SK-N-SH treated with all-trans-retinoic acid at 6 μM for 48 hours (cell line): ENCODE measurements around the gene ABLIM1.

Experiments used
- ATAC-seq: fragments of 200-7000 bp; cut with Tn5 transposase; 3 replicates; pipeline ENCODE4 v1.9.1; 2020; ENCODE audit warnings: mild to moderate bottlenecking, moderate library complexity
- ARNTL ChIP-seq: fragments of 450-650 bp; formaldehyde crosslinking; IDR thresholded peaks from 2 replicates; pipeline ENCODE4 v1.5.0; 2020; ENCODE audit warnings: low read depth, mild to moderate bottlenecking, moderate library complexity, borderline replicate concordance
- BACH2 ChIP-seq: fragments of 250-450 bp; sonication (Bioruptor Pico); IDR thresholded peaks from 2 replicates; pipeline ENCODE4 v1.9.0; 2021; ENCODE audit warnings: mild to moderate bottlenecking, borderline replicate concordance
- CREB5 ChIP-seq: fragments of 250-450 bp; sonication (Bioruptor Pico); IDR thresholded peaks from 2 replicates; pipeline ENCODE4 v1.5.1; 2020; ENCODE audit warnings: low read depth, mild to moderate bottlenecking, moderate library complexity
- CSDC2 ChIP-seq: fragments of 250-450 bp; sonication (Bioruptor Pico); IDR thresholded peaks from 2 replicates; pipeline ENCODE4 v1.5.0; 2020; ENCODE audit warnings: mild to moderate bottlenecking, moderate library complexity
- ESRRG ChIP-seq: fragments of 250-450 bp; sonication (Bioruptor Pico); IDR thresholded peaks from 2 replicates; pipeline ENCODE4 v1.6.1; 2021; ENCODE audit warnings: mild to moderate bottlenecking
- OSR1 ChIP-seq: fragments of 250-450 bp; sonication (Bioruptor Pico); IDR thresholded peaks from 2 replicates; pipeline ENCODE4 v1.8.0; 2022; ENCODE audit warnings: moderate library complexity, mild to moderate bottlenecking, inconsistent platforms
- PATZ1 ChIP-seq: fragments of 250-450 bp; sonication (Bioruptor Pico); IDR thresholded peaks from 2 replicates; pipeline ENCODE4 v1.8.0; 2020; ENCODE audit warnings: mild to moderate bottlenecking, moderate library complexity, borderline replicate concordance
- POU6F1 ChIP-seq: fragments of 250-450 bp; sonication (Bioruptor Pico); IDR thresholded peaks from 2 replicates; pipeline ENCODE4 v1.8.0; 2021; ENCODE audit warnings: low read depth, mild to moderate bottlenecking, moderate library complexity, borderline replicate concordance
- PPARA ChIP-seq: fragments of 250-450 bp; sonication (Bioruptor Pico); IDR thresholded peaks from 2 replicates; pipeline ENCODE4 v1.5.0; 2020; ENCODE audit warnings: mild to moderate bottlenecking, borderline replicate concordance
- RARB ChIP-seq: fragments of 250-450 bp; sonication (Bioruptor Pico); IDR thresholded peaks from 2 replicates; pipeline ENCODE4 v1.8.0; 2021; ENCODE audit warnings: mild to moderate bottlenecking, moderate library complexity
- TCF4 ChIP-seq: fragments of 250-450 bp; sonication (Bioruptor Pico); IDR thresholded peaks from 2 replicates; pipeline ENCODE4 v1.8.0; 2021; ENCODE audit warnings: mild to moderate bottlenecking, moderate library complexity, borderline replicate concordance
- TOX ChIP-seq: fragments of 250-450 bp; sonication (Bioruptor Pico); IDR thresholded peaks from 2 replicates; pipeline ENCODE4 v1.8.0; 2021; ENCODE audit warnings: mild to moderate bottlenecking, moderate library complexity, borderline replicate concordance
- TSHZ2 ChIP-seq: fragments of 250-450 bp; sonication (Bioruptor Pico); IDR thresholded peaks from 2 replicates; pipeline ENCODE4 v1.5.0; 2020; ENCODE audit warnings: mild to moderate bottlenecking, moderate library complexity
- ZC3H10 ChIP-seq: fragments of 250-450 bp; sonication (Bioruptor Pico); IDR thresholded peaks from 2 replicates; pipeline ENCODE4 v1.5.1; 2021; ENCODE audit warnings: mild to moderate bottlenecking, moderate library complexity
- ZFP3 ChIP-seq: fragments of 250-450 bp; sonication (Bioruptor Pico); IDR thresholded peaks from 2 replicates; pipeline ENCODE4 v1.5.0; 2020; ENCODE audit warnings: mild to moderate bottlenecking, moderate library complexity
- ZFP30 ChIP-seq: fragments of 450-650 bp; formaldehyde crosslinking; IDR thresholded peaks from 2 replicates; pipeline ENCODE4 v1.5.0; 2022; ENCODE audit warnings: mild to moderate bottlenecking, moderate library complexity
- ZNF70 ChIP-seq: fragments of 450-650 bp; formaldehyde crosslinking; IDR thresholded peaks from 2 replicates; pipeline ENCODE4 v1.5.0; 2020; ENCODE audit warnings: mild to moderate bottlenecking, moderate library complexity
- ZNF8 ChIP-seq: fragments of 450-650 bp; formaldehyde crosslinking; IDR thresholded peaks from 2 replicates; pipeline ENCODE4 v1.5.0; 2020; ENCODE audit warnings: mild to moderate bottlenecking, moderate library complexity

The ABLIM1 gene

GRCh38 chr10:114500643-114501042 lies 157.4 kb downstream of the ABLIM1 start:
- no peak for ATAC-seq
- TF ChIP-seq CSDC2 (CRISPR knock-in tag) (no peak), ZNF70 (CRISPR knock-in tag) (no peak), ARNTL (CRISPR knock-in tag) (no peak), ZFP30 (no peak), BACH2 (no peak), PATZ1 (CRISPR knock-in tag) (no peak), TSHZ2 (CRISPR knock-in tag) (no peak), ESRRG (CRISPR knock-in tag) (no peak), ZFP3 (CRISPR knock-in tag) (no peak), CREB5 (CRISPR knock-in tag) (no peak), OSR1 (no peak), ZC3H10 (CRISPR knock-in tag) (no peak)
- TF ChIP-seq, all 23 proteins: peak for 0

- ATAC-seq = no peak
- no peak for TF ChIP-seq TCF4 (CRISPR knock-in tag)
- TF ChIP-seq RARB = no peak
- TF ChIP-seq TOX = no peak
- no peak for TF ChIP-seq PPARA (CRISPR knock-in tag)
- TF ChIP-seq POU6F1 (CRISPR knock-in tag) = no peak
- no peak for TF ChIP-seq ZFP3 (CRISPR knock-in tag)
- no peak for TF ChIP-seq ZC3H10 (CRISPR knock-in tag)
- TF ChIP-seq CREB5 (CRISPR knock-in tag) = no peak
- no peak for TF ChIP-seq ESRRG (CRISPR knock-in tag)
- no peak for TF ChIP-seq ZNF8 (CRISPR knock-in tag)
Measured at GRCh38 chr10:114499630-114500190, 158.4 kb downstream of the ABLIM1 start.

- ATAC-seq = no peak
- TF ChIP-seq CREB5 (CRISPR knock-in tag) (no peak), TCF4 (CRISPR knock-in tag) (no peak), TSHZ2 (CRISPR knock-in tag) (no peak), ZNF70 (CRISPR knock-in tag) (no peak)
- TF ChIP-seq, all 23 proteins: peak for 0
Measured at GRCh38 chr10:114499116-114499515, 159.0 kb downstream of the ABLIM1 start.
